HCT116 (cell line): ENCODE data around the gene SNTB2. TPM values are rescaled to one million over a fixed set of nuclear protein-coding genes. Genes with fewer than 3 reads are reported as not detected.

Experiments used
- ATAC-seq: fragments of 200-7000 bp; cut with Tn5 transposase; 2 replicates; pipeline ENCODE4 v1.9.1; 2020; ENCODE audit warnings: mild to moderate bottlenecking, moderate library complexity
- BruUV-seq: library from RNA; stranded (reverse); fragments of 400-500 nt; replicated peaks from 2 replicates; lab custom pipeline; 2021; lab: Mats Ljungman, UMichigan
- CTCF ChIA-PET: fragments of 300-600 bp; sonication (Branson Sonifier 250); formaldehyde crosslinking; loops from one replicate; lab custom pipeline; 2021; ENCODE audit warnings: antibody characterized with exemption; lab: Charles Lee
- POLR2A ChIA-PET: fragments of 300-600, 350-600 bp; sonication (Branson Sonifier 250); formaldehyde crosslinking; loops from one replicate; lab custom pipeline; 2021; ENCODE audit warnings: antibody characterized with exemption; lab: Charles Lee
- RAD21 ChIA-PET, 2 experiments: fragments of 300-600 bp; sonication (Branson Sonifier 250); formaldehyde crosslinking; loops; one replicate each; lab custom pipeline; 2023; ENCODE audit warnings: low total read pairs in 2 of 2; ENCODE audit not compliant: uncharacterized antibody in 2 of 2, unreplicated experiment in 2 of 2, low non-redundant PET in 1 of 2; lab: Charles Lee
- DNase-seq: peaks from one replicate; pipeline ENCODE4 v3.0.0-alpha.2; 2010; ENCODE audit warnings: low read depth, low spot score
- H2AFZ ChIP-seq: fragments of 200-600 bp; shearing (Covaris generic), sonication (generic); 2 replicates; pipeline ENCODE4 v1.6.1; 2017; ENCODE audit warnings: low read depth, mixed run types, mixed read lengths, antibody characterized with exemption, low read length; ENCODE audit not compliant: poor library complexity, severe bottlenecking
- H3K27ac ChIP-seq: 2 replicates; pipeline ENCODE4 v1.5.1; 2012; ENCODE audit warnings: low read depth, low read length
- H3K27me3 ChIP-seq: fragments of 200-600 bp; sonication (generic); 2 replicates; pipeline ENCODE4 v1.6.1; 2016; ENCODE audit warnings: mixed run types, low read length, mixed read lengths; ENCODE audit not compliant: insufficient read depth
- H3K36me3 ChIP-seq, 2 experiments: fragments of 200-500 bp in 1 of 2; fragments of 200-600 bp in 1 of 2; sonication (Bioruptor generic) in 1 of 2; sonication (generic) in 1 of 2; 2 replicates each; pipeline versions ENCODE4 v1.5.1 to v1.6.1; 2014 to 2016; ENCODE audit warnings: low read length in 2 of 2, inconsistent platforms in 1 of 2, mixed read lengths in 1 of 2, mixed run types in 1 of 2; ENCODE audit not compliant: insufficient read depth in 2 of 2, control insufficient read depth in 1 of 2
- H3K4me1 ChIP-seq, 2 experiments: fragments of 200-600 bp in 1 of 2; sonication (generic) in 1 of 2; 2 replicates each; pipeline versions ENCODE4 v1.5.1 to v1.6.1; 2012 to 2017; ENCODE audit warnings: low read length in 2 of 2, inconsistent platforms in 1 of 2, mild to moderate bottlenecking in 1 of 2, mixed read lengths in 1 of 2, mixed run types in 1 of 2, moderate library complexity in 1 of 2; ENCODE audit not compliant: insufficient read depth in 2 of 2, control insufficient read depth in 1 of 2
- H3K4me2 ChIP-seq: fragments of 200-600 bp; sonication (generic); 2 replicates; pipeline ENCODE4 v1.6.1; 2017; ENCODE audit warnings: mixed run types, low read length, mixed read lengths
- H3K4me3 ChIP-seq, 2 experiments: fragments of 200-600 bp in 1 of 2; sonication (generic) in 1 of 2; replicated peaks in 1 of 2; 2 replicates each; pipeline ENCODE4 v1.5.1; 2011 to 2016; ENCODE audit warnings: low read length in 2 of 2, control low read depth in 1 of 2, low read depth in 1 of 2, mild to moderate bottlenecking in 1 of 2, mixed read lengths in 1 of 2, mixed run types in 1 of 2
- H3K79me2 ChIP-seq: fragments of 200-600 bp; sonication (generic); 2 replicates; pipeline ENCODE4 v1.6.1; 2017; ENCODE audit warnings: mild to moderate bottlenecking, mixed run types, low read length, moderate library complexity, mixed read lengths; ENCODE audit not compliant: insufficient read depth
- H3K9ac ChIP-seq: fragments of 200-600 bp; sonication (generic); 2 replicates; pipeline ENCODE4 v1.6.1; 2016; ENCODE audit warnings: low read length, mixed read lengths
- H3K9me2 ChIP-seq: fragments of 200-600 bp; sonication (generic), shearing (Covaris generic); 2 replicates; pipeline ENCODE4 v1.6.1; 2017; ENCODE audit warnings: mixed run types, mild to moderate bottlenecking, moderate library complexity; ENCODE audit not compliant: insufficient read depth
- H3K9me3 ChIP-seq, 2 experiments: fragments of 200-500 bp in 1 of 2; fragments of 200-600 bp in 1 of 2; sonication (Bioruptor generic) in 1 of 2; sonication (generic) in 1 of 2; 2 replicates each; pipeline ENCODE4 v1.6.1; 2014 to 2017; ENCODE audit warnings: low read length in 2 of 2, mixed read lengths in 2 of 2, inconsistent platforms in 1 of 2, low read depth in 1 of 2, mild to moderate bottlenecking in 1 of 2, mixed run types in 1 of 2, moderate library complexity in 1 of 2; ENCODE audit not compliant: control insufficient read depth in 1 of 2, insufficient read depth in 1 of 2
- H4K20me1 ChIP-seq: fragments of 200-600 bp; sonication (generic), shearing (Covaris generic); 2 replicates; pipeline ENCODE4 v1.6.1; 2017; ENCODE audit warnings: mixed run types, mild to moderate bottlenecking, moderate library complexity; ENCODE audit not compliant: insufficient read depth
- ELF1 ChIP-seq: IDR thresholded peaks from 2 replicates; pipeline ENCODE4 v1.6.1; 2012; ENCODE audit warnings: low read depth, borderline replicate concordance
- EZH2phosphoT487 ChIP-seq: fragments of 200-600 bp; IDR thresholded peaks from 2 replicates; pipeline ENCODE4 v1.6.1; 2018; ENCODE audit warnings: antibody characterized with exemption, borderline replicate concordance
- FOSL1 ChIP-seq: IDR thresholded peaks from 2 replicates; pipeline ENCODE4 v1.6.1; 2012; ENCODE audit warnings: low read depth
- JUND ChIP-seq: IDR thresholded peaks from 2 replicates; pipeline ENCODE4 v1.6.1; 2012
- POLR2A ChIP-seq: IDR thresholded peaks from 2 replicates; pipeline ENCODE4 v1.7.0; 2011; ENCODE audit warnings: borderline replicate concordance; ENCODE audit not compliant: insufficient read depth, insufficient read length; ENCODE audit errors: extremely low read depth
- RAD21 ChIP-seq: IDR thresholded peaks from 2 replicates; pipeline ENCODE4 v1.6.1; 2012; ENCODE audit warnings: low read depth, mild to moderate bottlenecking
- SIN3A ChIP-seq: IDR thresholded peaks from 2 replicates; pipeline ENCODE4 v1.6.1; 2012; ENCODE audit warnings: low read depth
- ZNF274 ChIP-seq: fragments of 200-500 bp; sonication (Bioruptor generic); IDR thresholded peaks from 2 replicates; pipeline ENCODE4 v1.6.1; 2014; ENCODE audit warnings: mild to moderate bottlenecking, low read depth, low read length, inconsistent platforms
- intact Hi-C: fragments of 100-400 bp; cut with micrococcal nuclease; formaldehyde crosslinking; loops from 2 replicates; pipeline ENCODE4 v1.10.0; 2022
- total RNA-seq: library from RNA; stranded (reverse); gene quantifications from one replicate; pipeline ENCODE4 v1.2.1, GENCODE V29; 2021; ENCODE audit not compliant: unreplicated experiment
- TF ChIP-seq, protein P1 (sequence below): IDR thresholded peaks from 2 replicates; pipeline ENCODE4 v1.6.1; 2012
- TF ChIP-seq, protein P2 (sequence below): IDR thresholded peaks from 2 replicates; pipeline ENCODE4 v1.6.1; 2012
- TF ChIP-seq, protein P3 (sequence below): IDR thresholded peaks from 2 replicates; pipeline ENCODE4 v1.6.1; 2012; ENCODE audit warnings: low read depth

Gene SNTB2
- total RNA-seq, 1 experiment from 2014 or later, result 38.1 TPM

DNA sequence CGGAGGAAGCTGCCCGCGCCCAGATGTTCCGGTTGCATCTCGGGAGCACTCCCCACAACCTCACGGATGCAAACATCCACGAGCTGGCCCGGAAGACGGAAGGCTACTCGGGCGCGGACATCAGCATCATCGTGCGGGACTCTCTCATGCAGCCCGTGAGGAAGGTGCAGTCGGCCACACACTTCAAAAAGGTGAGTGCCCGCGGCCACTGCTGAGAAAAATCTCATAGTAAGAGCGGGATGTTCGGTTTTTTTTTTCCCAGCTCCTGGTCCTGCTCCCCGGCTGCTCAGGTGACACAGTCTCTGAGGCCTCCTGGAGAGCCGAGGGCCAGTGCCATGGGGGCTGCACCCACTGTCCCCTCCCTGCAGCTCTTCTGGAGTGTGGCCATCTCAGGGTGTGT, 134.1 kb downstream of the SNTB2 start:
- H3K27ac ChIP-seq, result no peak overlapping the region
- no peak overlapping the region for H3K4me2 ChIP-seq
- peaks cover 51 to 69% of the 10 kb centered on the region in 2 experiments for H3K36me3 ChIP-seq
- ATAC-seq (no peak), DNase-seq (no peak)
- TF ChIP-seq, protein P1, sequence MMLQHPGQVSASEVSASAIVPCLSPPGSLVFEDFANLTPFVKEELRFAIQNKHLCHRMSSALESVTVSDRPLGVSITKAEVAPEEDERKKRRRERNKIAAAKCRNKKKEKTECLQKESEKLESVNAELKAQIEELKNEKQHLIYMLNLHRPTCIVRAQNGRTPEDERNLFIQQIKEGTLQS, result no peak
- no peak for TF ChIP-seq SIN3A
- no peaks in the 10 kb centered on the region for H3K27me3 ChIP-seq
- H3K9ac ChIP-seq, result no peak overlapping the region
- intact Hi-C loops, result no loop called here
- CTCF ChIA-PET, result no interaction called here
- H3K4me1 ChIP-seq, result no peaks in the 10 kb centered on the region
- H3K4me3 ChIP-seq, result no peak overlapping the region
- H4K20me1 ChIP-seq, result peaks cover 2% of the 10 kb centered on the region; the same call in 1 of the 2 replicates
- H2AFZ ChIP-seq, result no peak overlapping the region
- H3K9me3 ChIP-seq, result no peaks in the 10 kb centered on the region
- POLR2A ChIA-PET, result no interaction called here
- peaks cover 71% of the 10 kb centered on the region for H3K79me2 ChIP-seq
- no TSS peak for BruUV-seq
- RAD21 ChIA-PET, result no interaction called here
- no peaks in the 10 kb centered on the region for H3K9me2 ChIP-seq

DNA sequence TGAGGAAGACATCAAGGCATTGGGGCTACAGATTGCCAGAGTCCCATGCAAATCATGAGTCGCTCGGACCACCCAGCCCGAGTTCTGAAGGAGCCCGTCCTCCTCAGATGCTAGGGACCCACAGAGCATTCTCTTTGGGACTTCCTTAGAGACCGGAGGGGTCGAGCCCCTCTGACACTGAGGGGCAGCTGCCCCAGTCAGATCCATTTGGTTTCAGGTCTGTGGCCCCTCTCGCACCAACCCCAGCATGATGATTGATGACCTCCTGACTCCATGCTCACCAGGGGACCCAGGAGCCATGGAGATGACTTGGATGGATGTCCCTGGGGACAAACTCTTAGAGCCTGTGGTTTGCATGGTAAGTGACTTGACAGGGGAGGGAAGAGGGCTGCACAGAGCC, 135.4 kb downstream of the SNTB2 start:
- Histone ChIP-seq H3K4me1 (0 out of 4 replicates have a peak, but pooled peaks cover 0 to under 1% of the 10 kb centered on the region in 2 experiments), H3K9ac (no peak overlapping the region)
- no peak for DNase-seq
- RAD21 ChIA-PET, result no interaction called here
- intact Hi-C loops, result no loop called here
- TF ChIP-seq ZNF274 (no peak), FOSL1 (no peak), ELF1 (no peak), JUND (no peak), RAD21 (no peak), EZH2phosphoT487 (no peak), POLR2A (no peak)
- TF ChIP-seq, protein P2, sequence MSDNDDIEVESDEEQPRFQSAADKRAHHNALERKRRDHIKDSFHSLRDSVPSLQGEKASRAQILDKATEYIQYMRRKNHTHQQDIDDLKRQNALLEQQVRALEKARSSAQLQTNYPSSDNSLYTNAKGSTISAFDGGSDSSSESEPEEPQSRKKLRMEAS, result no peak
- TF ChIP-seq, protein P1, result no peak
- TF ChIP-seq, protein P3, sequence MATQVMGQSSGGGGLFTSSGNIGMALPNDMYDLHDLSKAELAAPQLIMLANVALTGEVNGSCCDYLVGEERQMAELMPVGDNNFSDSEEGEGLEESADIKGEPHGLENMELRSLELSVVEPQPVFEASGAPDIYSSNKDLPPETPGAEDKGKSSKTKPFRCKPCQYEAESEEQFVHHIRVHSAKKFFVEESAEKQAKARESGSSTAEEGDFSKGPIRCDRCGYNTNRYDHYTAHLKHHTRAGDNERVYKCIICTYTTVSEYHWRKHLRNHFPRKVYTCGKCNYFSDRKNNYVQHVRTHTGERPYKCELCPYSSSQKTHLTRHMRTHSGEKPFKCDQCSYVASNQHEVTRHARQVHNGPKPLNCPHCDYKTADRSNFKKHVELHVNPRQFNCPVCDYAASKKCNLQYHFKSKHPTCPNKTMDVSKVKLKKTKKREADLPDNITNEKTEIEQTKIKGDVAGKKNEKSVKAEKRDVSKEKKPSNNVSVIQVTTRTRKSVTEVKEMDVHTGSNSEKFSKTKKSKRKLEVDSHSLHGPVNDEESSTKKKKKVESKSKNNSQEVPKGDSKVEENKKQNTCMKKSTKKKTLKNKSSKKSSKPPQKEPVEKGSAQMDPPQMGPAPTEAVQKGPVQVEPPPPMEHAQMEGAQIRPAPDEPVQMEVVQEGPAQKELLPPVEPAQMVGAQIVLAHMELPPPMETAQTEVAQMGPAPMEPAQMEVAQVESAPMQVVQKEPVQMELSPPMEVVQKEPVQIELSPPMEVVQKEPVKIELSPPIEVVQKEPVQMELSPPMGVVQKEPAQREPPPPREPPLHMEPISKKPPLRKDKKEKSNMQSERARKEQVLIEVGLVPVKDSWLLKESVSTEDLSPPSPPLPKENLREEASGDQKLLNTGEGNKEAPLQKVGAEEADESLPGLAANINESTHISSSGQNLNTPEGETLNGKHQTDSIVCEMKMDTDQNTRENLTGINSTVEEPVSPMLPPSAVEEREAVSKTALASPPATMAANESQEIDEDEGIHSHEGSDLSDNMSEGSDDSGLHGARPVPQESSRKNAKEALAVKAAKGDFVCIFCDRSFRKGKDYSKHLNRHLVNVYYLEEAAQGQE, result no peak
- TF ChIP-seq, all 23 proteins: peak for 0
- H3K4me2 ChIP-seq, result no peak overlapping the region
- ChIA-PET CTCF (no interaction called here), POLR2A (no interaction called here)
- no peaks in the 10 kb centered on the region for H3K9me3 ChIP-seq
- no peak for ATAC-seq
- H3K27ac ChIP-seq, result no peak overlapping the region
- BruUV-seq, result no TSS peak
- H4K20me1 ChIP-seq, result peaks cover 12% of the 10 kb centered on the region; the same call in 1 of the 2 replicates
- peaks cover 54 to 69% of the 10 kb centered on the region in 2 experiments for H3K36me3 ChIP-seq
- H3K9me2 ChIP-seq, result no peaks in the 10 kb centered on the region
- H3K79me2 ChIP-seq, result peaks cover 78% of the 10 kb centered on the region
- no peaks in the 10 kb centered on the region for H3K27me3 ChIP-seq
- H2AFZ ChIP-seq, result no peak overlapping the region
- no peak overlapping the region for H3K4me3 ChIP-seq
